Peyer's patch (tissue), 4 donors: ENCODE results near the gene TRAF2.

Source experiments
- POLR2A ChIP-seq, 2 donors: fragments of 450-650 bp; IDR thresholded peaks; one replicate each; pipeline ENCODE4 v1.5.1; 2017; ENCODE audit warnings: antibody characterized with exemption in 2 of 2, mild to moderate bottlenecking in 2 of 2, moderate library complexity in 2 of 2
- TF ChIP-seq, protein P1 (sequence below), 6 experiments: fragments of 450-650 bp in 4 of 6; fragments of 200-600 bp in 2 of 6; sonication (generic) in 1 of 6; IDR thresholded peaks; one replicate each; pipeline ENCODE4 v1.5.1; 2017 to 2019; ENCODE audit warnings: antibody characterized with exemption in 6 of 6, mild to moderate bottlenecking in 3 of 6, moderate library complexity in 1 of 6

GRCh38 chr9:136960212-136960937 lies 74.1 kb downstream of the TRAF2 start:
- no peak for TF ChIP-seq POLR2A (IDR thresholded peaks at IDR 0.05)
- TF ChIP-seq, protein P1, sequence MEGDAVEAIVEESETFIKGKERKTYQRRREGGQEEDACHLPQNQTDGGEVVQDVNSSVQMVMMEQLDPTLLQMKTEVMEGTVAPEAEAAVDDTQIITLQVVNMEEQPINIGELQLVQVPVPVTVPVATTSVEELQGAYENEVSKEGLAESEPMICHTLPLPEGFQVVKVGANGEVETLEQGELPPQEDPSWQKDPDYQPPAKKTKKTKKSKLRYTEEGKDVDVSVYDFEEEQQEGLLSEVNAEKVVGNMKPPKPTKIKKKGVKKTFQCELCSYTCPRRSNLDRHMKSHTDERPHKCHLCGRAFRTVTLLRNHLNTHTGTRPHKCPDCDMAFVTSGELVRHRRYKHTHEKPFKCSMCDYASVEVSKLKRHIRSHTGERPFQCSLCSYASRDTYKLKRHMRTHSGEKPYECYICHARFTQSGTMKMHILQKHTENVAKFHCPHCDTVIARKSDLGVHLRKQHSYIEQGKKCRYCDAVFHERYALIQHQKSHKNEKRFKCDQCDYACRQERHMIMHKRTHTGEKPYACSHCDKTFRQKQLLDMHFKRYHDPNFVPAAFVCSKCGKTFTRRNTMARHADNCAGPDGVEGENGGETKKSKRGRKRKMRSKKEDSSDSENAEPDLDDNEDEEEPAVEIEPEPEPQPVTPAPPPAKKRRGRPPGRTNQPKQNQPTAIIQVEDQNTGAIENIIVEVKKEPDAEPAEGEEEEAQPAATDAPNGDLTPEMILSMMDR (IDR thresholded peaks at IDR 0.05), result no peak
